H9 (cell line): ENCODE data around the gene FHOD3. TPM values are rescaled to one million over a fixed set of nuclear protein-coding genes. Genes with fewer than 3 reads are reported as not detected.
A peak's percentile ranks its signal among the peaks of the same experiment; 100 is the strongest.

ENCODE experiments used
- DNase-seq: peaks from one replicate; pipeline ENCODE4 v3.0.0-alpha.2; 2017
- H2AFZ ChIP-seq: one replicate; pipeline ENCODE4 v1.6.1; 2013; ENCODE audit warnings: mild to moderate bottlenecking, low read length, control low read depth, moderate library complexity
- H2AK5ac ChIP-seq: 2 replicates; pipeline ENCODE4 v1.6.1; 2013; ENCODE audit warnings: low read length, control low read depth, mixed read lengths; ENCODE audit not compliant: insufficient read length
- H2BK120ac ChIP-seq: one replicate; pipeline ENCODE4 v1.6.1; 2013; ENCODE audit warnings: low read depth, mild to moderate bottlenecking, low read length, control low read depth, inconsistent platforms; ENCODE audit not compliant: poor library complexity, severe bottlenecking
- H2BK12ac ChIP-seq: 2 replicates; pipeline ENCODE4 v1.6.1; 2013; ENCODE audit warnings: low read length, control low read depth, mixed read lengths, low read depth; ENCODE audit not compliant: insufficient read length
- H2BK15ac ChIP-seq: 2 replicates; pipeline ENCODE4 v1.6.1; 2013; ENCODE audit warnings: low read depth, low read length, control low read depth
- H2BK20ac ChIP-seq: one replicate; pipeline ENCODE4 v1.6.1; 2013; ENCODE audit warnings: low read depth, mild to moderate bottlenecking, low read length, control low read depth, inconsistent platforms; ENCODE audit not compliant: poor library complexity, severe bottlenecking
- H2BK5ac ChIP-seq: 2 replicates; pipeline ENCODE4 v1.6.1; 2013; ENCODE audit warnings: low read length, control low read depth, mixed read lengths; ENCODE audit not compliant: insufficient read length
- H3K14ac ChIP-seq: 2 replicates; pipeline ENCODE4 v1.6.1; 2013; ENCODE audit warnings: low read length, control low read depth; ENCODE audit not compliant: insufficient read depth
- H3K18ac ChIP-seq: 2 replicates; pipeline ENCODE4 v1.6.1; 2013; ENCODE audit warnings: low read depth, mild to moderate bottlenecking, mixed read lengths, low read length, control low read depth; ENCODE audit not compliant: insufficient read length
- H3K23ac ChIP-seq: 2 replicates; pipeline ENCODE4 v1.6.1; 2013; ENCODE audit warnings: low read length, control low read depth, mixed read lengths, low read depth; ENCODE audit not compliant: insufficient read length
- H3K23me2 ChIP-seq: 2 replicates; pipeline ENCODE4 v1.6.1; 2013; ENCODE audit warnings: low read depth, mild to moderate bottlenecking, mixed read lengths, low read length, control low read depth; ENCODE audit not compliant: insufficient read length, poor library complexity, severe bottlenecking
- H3K27ac ChIP-seq: 2 replicates; pipeline ENCODE4 v1.5.1; 2013; ENCODE audit warnings: low read length, control low read depth, mixed read lengths, low read depth; ENCODE audit not compliant: insufficient read length
- H3K27me3 ChIP-seq: 2 replicates; pipeline ENCODE4 v1.6.1; 2013; ENCODE audit warnings: low read length, control low read depth, inconsistent platforms; ENCODE audit not compliant: insufficient read depth
- H3K4ac ChIP-seq: 2 replicates; pipeline ENCODE4 v1.6.1; 2013; ENCODE audit warnings: low read depth, mild to moderate bottlenecking, control low read depth, inconsistent platforms, low read length, moderate library complexity
- H3K4me1 ChIP-seq: 2 replicates; pipeline ENCODE4 v1.6.1; 2013; ENCODE audit warnings: low read length, control low read depth, inconsistent platforms; ENCODE audit not compliant: insufficient read depth
- H3K4me2 ChIP-seq: 2 replicates; pipeline ENCODE4 v1.6.1; 2013; ENCODE audit warnings: low read length, control low read depth, mixed read lengths; ENCODE audit not compliant: insufficient read length, insufficient read depth
- H3K56ac ChIP-seq: 2 replicates; pipeline ENCODE4 v1.6.1; 2013; ENCODE audit warnings: low read depth, mild to moderate bottlenecking, mixed read lengths, low read length, control low read depth; ENCODE audit not compliant: insufficient read length
- H3K79me1 ChIP-seq: 2 replicates; pipeline ENCODE4 v1.6.1; 2013; ENCODE audit warnings: low read depth, mild to moderate bottlenecking, moderate library complexity, low read length, control low read depth, inconsistent platforms; ENCODE audit not compliant: insufficient read depth, poor library complexity, severe bottlenecking
- H3K79me2 ChIP-seq: 2 replicates; pipeline ENCODE4 v1.6.1; 2013; ENCODE audit warnings: low read length, control low read depth, inconsistent platforms; ENCODE audit not compliant: insufficient read depth
- H3K9ac ChIP-seq: 2 replicates; pipeline ENCODE4 v1.6.1; 2013; ENCODE audit warnings: low read length, control low read depth, mixed read lengths; ENCODE audit not compliant: insufficient read length; ENCODE audit errors: extremely low read depth
- H3K9me3 ChIP-seq: one replicate; pipeline ENCODE4 v1.6.1; 2013; ENCODE audit warnings: low read depth, low read length, inconsistent platforms; ENCODE audit not compliant: control insufficient read depth
- H3T11ph ChIP-seq: one replicate; pipeline ENCODE4 v1.6.1; 2013; ENCODE audit warnings: mild to moderate bottlenecking, low read length, control low read depth, inconsistent platforms
- H4K20me1 ChIP-seq: one replicate; pipeline ENCODE4 v1.6.1; 2013; ENCODE audit not compliant: control insufficient read depth, insufficient read length, insufficient read depth
- H4K5ac ChIP-seq: 2 replicates; pipeline ENCODE4 v1.6.1; 2013; ENCODE audit warnings: low read depth, mild to moderate bottlenecking, mixed read lengths, low read length, control low read depth; ENCODE audit not compliant: insufficient read length
- H4K8ac ChIP-seq: replicated peaks from 2 replicates; pipeline ENCODE4 v1.6.1; 2013; ENCODE audit warnings: low read length, control low read depth, mixed read lengths, low read depth; ENCODE audit not compliant: insufficient read length
- H4K91ac ChIP-seq: 2 replicates; pipeline ENCODE4 v1.6.1; 2013; ENCODE audit warnings: low read depth, mild to moderate bottlenecking, moderate library complexity, mixed read lengths, low read length, control low read depth; ENCODE audit not compliant: insufficient read length
- H3K27ac Mint-ChIP-seq, 3 experiments: 2 replicates in 2 of 3; 3 replicates in 1 of 3; pipeline ENCODE4 v1.8.0; 2020 to 2021; ENCODE audit warnings: mixed read lengths in 3 of 3, mild to moderate bottlenecking in 1 of 3, moderate library complexity in 1 of 3
- H3K27me3 Mint-ChIP-seq: 2 replicates; pipeline ENCODE4 v1.8.0; 2021; ENCODE audit warnings: low read depth, mild to moderate bottlenecking, moderate library complexity, mixed read lengths
- H3K36me3 Mint-ChIP-seq, 3 experiments: 2 replicates in 2 of 3; 3 replicates in 1 of 3; pipeline ENCODE4 v1.8.0; 2020 to 2021; ENCODE audit warnings: low read depth in 3 of 3, mixed read lengths in 3 of 3; ENCODE audit not compliant: insufficient read depth in 1 of 3
- H3K4me1 Mint-ChIP-seq, 2 experiments: 2 replicates each; pipeline ENCODE4 v1.8.0; 2020; ENCODE audit warnings: mixed read lengths in 2 of 2
- H3K4me3 Mint-ChIP-seq, 2 experiments: 2 replicates in 1 of 2; 3 replicates in 1 of 2; pipeline ENCODE4 v1.8.0; 2020 to 2021; ENCODE audit warnings: mild to moderate bottlenecking in 2 of 2, mixed read lengths in 2 of 2, moderate library complexity in 1 of 2
- H3K9me3 Mint-ChIP-seq, 2 experiments: 2 replicates in 1 of 2; 3 replicates in 1 of 2; pipeline ENCODE4 v1.8.0; 2020; ENCODE audit warnings: mild to moderate bottlenecking in 2 of 2, mixed read lengths in 2 of 2, moderate library complexity in 1 of 2
- WGBS: extraction: QIAGEN DNeasy Blood & Tissue Kit; methylation state at CpG from one replicate; pipeline ENCODE4 v1.1.7; 2013; ENCODE audit warnings: missing lambda C conversion rate, low lambda C conversion rate, mixed read lengths; ENCODE audit not compliant: insufficient read length; ENCODE audit errors: extremely low coverage; 5-methylcytosine and 5-hydroxymethylcytosine counted together
- total RNA-seq: library from RNA; stranded (reverse); gene quantifications from 2 replicates; pipeline ENCODE4 v1.2.1, GENCODE V29; 2021
- TF ChIP-seq, protein P1 (sequence below): fragments of 200-600 bp; sonication (generic); conservative IDR thresholded peaks from 3 replicates; pipeline ENCODE4 v1.8.0; 2021; ENCODE audit warnings: antibody characterized with exemption, mild to moderate bottlenecking

The FHOD3 gene
- total RNA-seq, 1 experiment from 2014 or later: 8.0 TPM

DNA sequence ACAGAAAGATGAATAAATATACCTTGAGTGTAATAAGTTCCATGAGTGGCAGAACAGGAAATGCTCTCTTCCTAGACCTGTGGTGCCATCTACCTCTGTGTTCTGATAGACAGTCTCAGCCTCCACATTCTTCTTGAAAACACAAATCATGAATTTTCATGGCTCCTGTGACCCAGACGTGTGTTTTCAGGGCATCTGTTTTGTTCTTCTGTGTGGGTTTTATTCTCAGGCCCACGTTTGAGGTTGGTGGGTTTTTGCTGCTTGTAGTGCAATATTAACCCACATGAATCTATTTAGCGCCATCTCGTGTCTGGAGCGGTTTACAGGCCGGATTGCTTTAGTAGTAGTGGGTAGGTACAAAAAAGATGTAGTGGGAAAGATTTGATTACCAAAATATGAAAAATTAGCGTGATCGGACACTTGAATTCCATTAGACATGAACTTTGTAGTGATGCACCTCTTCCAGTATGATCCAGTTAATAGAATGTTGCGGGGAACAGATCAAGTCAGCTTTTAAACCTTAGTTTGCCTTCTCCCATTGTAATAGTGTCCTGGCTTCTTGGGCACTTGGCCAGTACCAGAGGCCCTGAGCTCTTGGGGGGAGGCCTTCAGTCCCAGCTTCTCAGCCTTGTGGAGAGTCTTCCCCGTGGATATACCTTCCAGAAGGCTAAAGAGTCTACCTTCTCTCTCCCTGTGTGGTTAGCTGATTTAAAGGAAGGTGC lies 274.8 kb downstream of the FHOD3 start:
- Histone ChIP-seq H2AK5ac (no peak overlapping the region), H3K18ac (no peak overlapping the region), H3K23me2 (no peaks in the 10 kb centered on the region), H3K4ac (no peak overlapping the region), H3K4me1 (no peaks in the 10 kb centered on the region; the same call in 1 of the 2 replicates), H3K79me2 (no peaks in the 10 kb centered on the region), H3K23ac (no peak overlapping the region), H4K5ac (no peak overlapping the region), H3K27me3 (no peaks in the 10 kb centered on the region), H2BK20ac (no peak overlapping the region), H2BK12ac (no peak overlapping the region), H2AFZ (peak overlapping the region; percentile 67), H2BK15ac (no peak overlapping the region), H4K91ac (no peak overlapping the region), H3K79me1 (no peaks in the 10 kb centered on the region), H3K9me3 (no peaks in the 10 kb centered on the region), H4K20me1 (no peaks in the 10 kb centered on the region), H3K14ac (no peak overlapping the region), H3K4me2 (no peak overlapping the region), H2BK5ac (no peak overlapping the region), H3K9ac (no peak overlapping the region), H2BK120ac (no peak overlapping the region), H3T11ph (no peak overlapping the region), H4K8ac (no peak overlapping the region), H3K27ac (no peak overlapping the region), H3K56ac (no peak overlapping the region)
- peaks cover 0 to 1% (median under 1%) of the 10 kb centered on the region in 3 experiments; a peak in 3 of 7 replicates for H3K36me3 Mint-ChIP-seq
- TF ChIP-seq, protein P1, sequence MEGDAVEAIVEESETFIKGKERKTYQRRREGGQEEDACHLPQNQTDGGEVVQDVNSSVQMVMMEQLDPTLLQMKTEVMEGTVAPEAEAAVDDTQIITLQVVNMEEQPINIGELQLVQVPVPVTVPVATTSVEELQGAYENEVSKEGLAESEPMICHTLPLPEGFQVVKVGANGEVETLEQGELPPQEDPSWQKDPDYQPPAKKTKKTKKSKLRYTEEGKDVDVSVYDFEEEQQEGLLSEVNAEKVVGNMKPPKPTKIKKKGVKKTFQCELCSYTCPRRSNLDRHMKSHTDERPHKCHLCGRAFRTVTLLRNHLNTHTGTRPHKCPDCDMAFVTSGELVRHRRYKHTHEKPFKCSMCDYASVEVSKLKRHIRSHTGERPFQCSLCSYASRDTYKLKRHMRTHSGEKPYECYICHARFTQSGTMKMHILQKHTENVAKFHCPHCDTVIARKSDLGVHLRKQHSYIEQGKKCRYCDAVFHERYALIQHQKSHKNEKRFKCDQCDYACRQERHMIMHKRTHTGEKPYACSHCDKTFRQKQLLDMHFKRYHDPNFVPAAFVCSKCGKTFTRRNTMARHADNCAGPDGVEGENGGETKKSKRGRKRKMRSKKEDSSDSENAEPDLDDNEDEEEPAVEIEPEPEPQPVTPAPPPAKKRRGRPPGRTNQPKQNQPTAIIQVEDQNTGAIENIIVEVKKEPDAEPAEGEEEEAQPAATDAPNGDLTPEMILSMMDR: peak; percentile 78
- no peaks in the 10 kb centered on the region for H3K27me3 Mint-ChIP-seq
- DNase-seq: peak; percentile 45
- H3K27ac Mint-ChIP-seq: 0 out of 7 replicates have a peak overlapping the region, but pooled peaks of 1 of the 3 experiments have one; percentile 0
- no peak overlapping the region for H3K4me3 Mint-ChIP-seq
- peaks cover 13 to 19% of the 10 kb centered on the region in 2 experiments for H3K4me1 Mint-ChIP-seq
- H3K9me3 Mint-ChIP-seq: no peaks in the 10 kb centered on the region
- WGBS: no CpG with 5 or more reads among the region's 10 CpGs
